ENCODE data around the gene LRFN5.
"Not testable (repeated sequence)": the region's sequence is repeated elsewhere in the genome, so short reads cannot be mapped to it uniquely, and the experiment has no call there.

LRFN5 gene

DNA sequence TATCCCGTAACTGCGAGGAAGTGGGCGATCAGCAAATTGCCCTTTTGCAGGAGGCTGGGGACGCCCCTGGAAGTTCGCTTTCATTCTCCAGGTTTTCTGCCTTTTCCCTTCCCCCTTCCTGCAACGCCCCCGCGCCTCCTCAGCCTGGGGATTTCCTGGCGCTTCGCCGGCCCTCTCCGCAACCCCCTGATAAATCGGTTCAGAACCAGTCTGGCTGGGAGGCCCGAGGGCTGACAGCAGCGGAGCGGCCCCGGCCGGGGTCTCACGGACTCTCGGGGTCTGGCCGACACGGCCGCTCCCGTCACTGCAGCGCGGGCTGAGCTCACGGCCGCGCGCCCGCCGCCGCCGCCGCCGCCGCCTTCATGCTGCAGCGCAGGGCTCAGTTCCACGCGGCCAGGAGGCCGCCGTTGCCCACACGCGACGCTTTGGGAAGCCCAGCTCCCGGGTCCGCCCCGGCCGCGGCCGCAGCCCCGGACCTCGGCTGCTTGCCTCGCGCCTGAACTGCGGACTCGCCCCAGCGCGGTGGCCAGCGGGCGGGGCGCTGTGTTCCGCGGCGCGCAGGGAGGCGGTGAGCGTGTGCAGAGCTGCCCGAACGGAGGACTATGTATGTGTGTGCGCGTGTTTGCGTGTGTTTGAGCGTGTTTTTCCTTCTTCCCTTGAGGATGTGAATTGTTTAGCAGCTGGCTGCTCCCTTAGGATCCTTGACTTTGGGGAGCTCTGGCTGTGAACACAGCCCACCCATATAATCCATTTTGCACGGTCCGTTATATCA is at the start of gene LRFN5:
Gene LRFN5, plus strand, starts transcription at position 345 of the 772 bp plus-strand sequence.
- no peak for DNase-seq (ENCODE audit: low read depth in 2 of 2)

DNA sequence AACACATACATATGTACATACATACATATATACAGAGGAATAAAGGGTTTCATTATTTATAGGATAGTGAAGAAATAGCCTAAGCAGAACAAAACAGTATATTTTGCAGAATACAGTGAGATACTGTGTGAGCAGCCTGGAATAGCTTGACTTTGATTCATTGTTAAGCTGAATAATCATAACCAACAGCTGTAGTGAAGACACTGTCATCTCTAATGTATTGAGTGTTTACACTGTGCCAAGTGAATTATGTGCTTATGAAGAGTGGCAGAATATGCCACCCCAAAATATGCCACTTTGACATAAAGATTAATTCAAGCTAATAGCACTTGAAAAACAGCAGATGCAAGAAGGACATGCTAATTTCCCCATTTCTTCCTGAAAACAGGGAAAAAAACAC is 48.2 kb upstream of the LRFN5 start:
- DNase-seq (ENCODE audit: low read depth in 2 of 2), result no peak

- not testable (repeated sequence) for DNase-seq (ENCODE audit: low read depth in 2 of 2)
Observed at GRCh38 chr14:41566864-41567263, 39.8 kb upstream of the LRFN5 start.

- DNase-seq (ENCODE audit: low read depth in 2 of 2), result no peak
Observed at GRCh38 chr14:41568979-41569378, 37.7 kb upstream of the LRFN5 start.

GRCh38 chr14:41570415-41571155 is 36.1 kb upstream of the LRFN5 start:
- no peak for DNase-seq (ENCODE audit: low read depth in 2 of 2)

DNA sequence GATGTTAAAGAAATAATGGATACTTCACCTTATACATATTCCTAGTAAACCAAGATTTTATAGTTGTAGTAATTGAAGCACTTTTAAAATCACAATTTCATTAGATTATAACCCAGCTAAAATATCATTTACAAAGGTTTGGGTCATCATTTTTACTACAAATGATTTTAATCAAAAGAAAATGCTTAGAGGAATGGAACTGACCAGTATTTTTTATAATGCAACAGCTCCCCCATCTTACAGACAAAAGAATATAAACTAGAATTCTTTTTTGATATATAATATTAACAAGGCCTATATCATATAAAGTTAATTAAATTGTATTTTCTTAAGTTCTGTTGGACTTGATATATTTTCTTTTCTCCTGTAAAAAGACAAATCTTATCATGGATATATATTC is 20.4 kb upstream of the LRFN5 start:
- no peak for DNase-seq (ENCODE audit: low read depth in 2 of 2)

DNA sequence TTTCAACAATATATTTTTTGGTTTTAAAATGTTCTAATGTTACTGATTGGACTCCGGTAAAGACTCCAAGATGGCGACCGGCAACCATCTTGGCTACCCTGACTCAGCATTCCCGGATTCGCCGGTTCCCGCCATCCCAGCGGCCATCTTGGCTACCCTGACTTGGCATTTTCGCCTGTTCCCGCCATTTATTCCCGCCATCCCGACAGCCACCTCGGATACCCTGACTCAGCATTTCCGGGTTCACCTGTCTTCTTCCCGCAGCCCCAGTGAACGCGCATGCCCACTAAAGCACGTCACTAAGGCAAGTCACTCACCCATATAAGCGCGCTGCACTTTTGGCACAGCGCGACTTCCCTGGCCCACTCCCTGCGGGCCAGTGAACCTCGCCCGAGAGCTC is 9.0 kb upstream of the LRFN5 start:
- DNase-seq (ENCODE audit: low read depth in 2 of 2), result no peak

- not testable (repeated sequence) for DNase-seq (ENCODE audit: low read depth in 2 of 2)
Observed at GRCh38 chr14:41599805-41600385, 6.8 kb upstream of the LRFN5 start.

DNA sequence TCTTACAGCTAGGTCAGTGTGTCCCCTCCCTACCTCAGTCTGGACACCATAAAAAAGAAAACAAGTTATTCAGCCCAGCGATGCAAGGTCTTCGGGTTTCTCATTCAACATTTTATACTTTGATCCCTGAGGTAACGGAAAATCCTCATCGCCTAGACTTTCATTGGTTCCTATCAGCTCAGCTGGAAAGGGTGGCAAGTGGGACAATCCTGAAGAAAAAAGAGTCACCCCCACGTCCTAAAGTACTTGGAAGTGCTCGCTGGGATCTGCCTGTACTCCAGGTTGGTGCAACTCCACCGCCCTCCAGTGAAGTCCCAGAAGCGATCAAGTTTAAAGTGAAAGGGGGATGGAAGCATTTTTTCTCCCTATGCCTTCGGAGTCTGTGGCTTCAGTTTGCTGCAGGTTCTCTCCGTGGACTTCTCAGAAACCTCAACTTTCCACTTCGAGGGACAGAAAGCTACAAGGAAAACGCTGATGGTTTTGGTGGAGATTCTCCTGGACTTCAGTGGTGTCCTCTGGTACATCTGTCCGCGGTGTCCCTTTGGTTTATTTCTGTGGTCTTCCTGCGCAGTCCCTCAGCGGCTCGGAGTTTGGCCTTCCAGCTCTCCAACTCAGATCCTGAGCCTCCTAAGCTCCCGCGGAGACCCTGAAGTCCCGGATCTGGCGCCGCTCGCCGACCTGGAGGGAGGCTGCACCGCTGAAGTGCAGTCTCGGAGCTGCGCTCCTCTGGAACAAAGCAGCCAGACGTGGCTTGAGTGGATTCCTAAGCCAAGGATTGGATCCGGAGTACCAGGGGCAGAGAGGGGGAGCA is 1.8 kb upstream of the LRFN5 start:
- no peak for DNase-seq (ENCODE audit: low read depth in 2 of 2)

- DNase-seq (ENCODE audit: low read depth in 2 of 2), result no peak
Observed at GRCh38 chr14:41605550-41606281, 960 bp upstream of the LRFN5 start.

DNA sequence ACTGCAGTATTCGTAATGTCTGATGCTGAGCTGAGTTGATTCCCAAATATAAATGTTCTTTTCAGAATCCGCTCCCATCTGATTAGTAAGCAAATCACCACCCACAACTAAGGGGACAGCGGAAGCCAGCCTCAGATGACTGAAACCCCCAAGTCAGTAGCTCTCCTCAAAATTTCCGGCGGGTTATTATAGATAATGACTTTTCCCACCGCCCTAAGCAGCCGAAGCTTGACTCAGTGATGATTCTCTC is 469 bp upstream of the LRFN5 start:
- no peak for DNase-seq (ENCODE audit: low read depth in 2 of 2)

- no peak for DNase-seq (ENCODE audit: low read depth in 2 of 2)
Observed at GRCh38 chr14:41607304-41607775, 664 bp downstream of the LRFN5 start.

DNA sequence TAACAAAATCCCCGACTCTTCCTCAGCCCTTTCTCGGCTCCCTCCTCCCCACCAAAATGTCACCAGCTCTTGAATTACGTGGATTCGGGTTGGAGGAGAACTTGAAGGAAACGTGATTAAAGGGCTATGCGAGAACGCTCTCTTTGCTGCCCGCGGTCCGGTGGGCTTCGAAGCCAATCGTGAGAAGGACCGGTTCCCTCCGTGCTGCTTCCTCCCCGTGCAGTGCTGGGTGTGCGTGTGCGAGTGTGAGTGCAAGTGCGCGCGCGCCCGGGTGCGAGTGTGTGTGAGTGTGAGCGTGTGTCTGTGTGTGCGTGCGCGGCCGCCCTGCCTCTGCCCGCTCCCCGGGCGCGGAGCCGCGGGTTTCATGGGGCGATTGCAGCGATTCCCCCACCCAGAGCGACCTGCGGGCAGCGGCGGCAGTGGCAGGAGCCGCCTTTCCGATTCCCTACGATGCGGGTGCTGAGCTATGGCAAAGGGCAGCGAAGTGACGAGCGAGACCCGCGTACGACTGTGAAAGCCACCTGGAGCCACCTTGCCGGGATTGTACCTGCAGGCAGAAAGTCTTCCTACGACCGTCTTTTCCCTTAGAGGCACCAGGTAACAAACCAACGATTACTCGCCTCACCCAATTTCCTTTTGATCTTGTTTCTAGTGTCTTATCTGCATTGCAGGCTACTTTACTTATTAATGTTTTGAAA is 1.4 kb downstream of the LRFN5 start:
- no peak for DNase-seq (ENCODE audit: low read depth in 2 of 2)

GRCh38 chr14:41608681-41609390 is 2.2 kb downstream of the LRFN5 start:
- no peak for DNase-seq (ENCODE audit: low read depth in 2 of 2)

DNA sequence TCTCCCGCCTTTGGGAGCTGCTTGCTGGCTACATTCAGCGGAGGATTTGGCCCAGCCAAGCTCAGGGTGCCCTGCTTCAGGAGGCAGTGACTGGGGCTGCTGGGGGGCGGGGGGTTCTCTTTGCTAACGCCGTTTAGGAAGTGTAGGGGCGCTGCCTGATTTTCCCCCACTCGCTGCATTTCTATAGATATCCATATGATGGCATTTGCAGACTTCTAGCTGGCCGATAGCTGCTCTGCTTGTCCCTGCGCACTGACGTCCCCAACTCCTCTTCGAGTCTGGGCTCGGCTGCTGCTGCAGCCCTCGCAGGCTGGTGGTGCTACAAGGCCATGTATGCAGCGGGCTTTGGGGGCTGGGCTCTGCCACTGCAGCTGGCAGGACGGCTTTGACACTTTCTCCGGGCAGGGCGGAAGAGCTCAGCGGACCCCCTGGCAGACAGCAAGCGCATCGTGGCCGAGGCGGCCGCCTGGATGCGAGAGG is 3.1 kb downstream of the LRFN5 start:
- no peak for DNase-seq (ENCODE audit: low read depth in 2 of 2)

DNA sequence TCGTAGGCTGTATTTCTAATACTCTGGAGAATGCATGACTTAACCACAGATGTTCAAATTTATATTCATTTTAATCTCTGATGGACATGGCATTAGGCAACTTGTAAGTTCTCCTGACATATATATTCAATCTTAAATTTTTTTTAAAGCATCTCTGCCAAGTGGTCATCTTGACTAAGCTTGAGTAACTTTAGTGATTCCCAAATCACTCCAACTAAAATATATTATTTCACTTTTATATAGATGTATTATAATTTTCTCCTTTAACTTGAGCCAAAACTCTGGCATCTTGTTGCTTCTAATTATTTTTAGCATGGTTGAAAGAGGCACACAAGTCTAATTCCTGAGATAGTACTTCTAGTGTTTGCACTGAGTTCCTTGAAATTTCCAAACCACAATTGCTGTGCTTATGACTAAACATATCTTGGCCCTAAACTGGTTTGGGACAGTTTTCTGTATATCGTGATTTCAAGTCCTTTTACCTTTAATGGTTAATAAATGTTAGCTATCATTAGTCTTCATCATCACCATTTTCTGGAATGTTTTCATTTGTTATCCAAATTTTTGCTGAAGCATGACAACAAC is 8.4 kb downstream of the LRFN5 start:
- DNase-seq (ENCODE audit: low read depth in 2 of 2), result no peak

GRCh38 chr14:41623736-41624135 is 17.1 kb downstream of the LRFN5 start:
- no peak for DNase-seq (ENCODE audit: low read depth in 2 of 2)

DNA sequence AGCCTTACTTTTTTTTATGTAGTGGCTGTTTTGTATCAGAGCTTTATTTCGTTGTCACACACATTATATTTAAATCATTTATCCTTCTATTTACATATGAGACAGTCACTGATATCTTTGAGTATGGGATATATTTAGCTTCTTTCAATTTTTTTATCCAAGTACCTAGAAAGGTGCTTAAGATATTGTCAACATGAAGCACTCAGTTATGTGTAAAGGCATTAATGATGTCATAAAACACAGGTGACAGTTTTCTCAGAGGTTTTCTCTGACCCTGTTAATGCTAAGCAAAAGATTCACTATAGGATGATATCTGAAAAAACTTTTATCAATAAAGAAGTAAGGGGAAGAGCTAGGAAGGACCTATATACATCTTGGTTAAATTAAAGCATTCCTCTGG is 23.2 kb downstream of the LRFN5 start:
- DNase-seq (ENCODE audit: low read depth in 2 of 2), result no peak

DNA sequence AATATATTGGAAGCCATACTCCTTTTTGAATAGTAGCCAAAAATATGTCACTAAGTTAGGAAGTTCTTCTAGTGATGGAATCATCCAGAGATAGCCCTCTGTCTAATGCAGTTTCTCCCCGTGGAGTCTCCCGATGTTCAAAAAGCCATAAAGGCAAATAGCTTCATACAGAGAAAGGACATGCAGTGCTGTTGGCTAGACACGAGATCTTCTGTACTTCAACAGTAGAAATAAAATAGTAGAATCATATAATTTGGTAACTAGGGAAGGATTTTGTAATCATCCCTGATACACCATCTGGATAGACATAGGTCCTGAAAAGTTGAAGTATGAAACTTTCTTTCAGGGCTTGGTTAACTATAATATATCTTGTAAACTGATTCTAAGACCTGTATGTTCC is 27.6 kb downstream of the LRFN5 start:
- no peak for DNase-seq (ENCODE audit: low read depth in 2 of 2)
